Mesendoderm (in vitro differentiated cells): ENCODE results near the gene EPHB4.

ENCODE experiments used
- DNase-seq: peaks from one replicate; pipeline ENCODE4 v3.0.0; 2013
- H2AK5ac ChIP-seq: 2 replicates; pipeline ENCODE4 v1.6.1; 2013; ENCODE audit warnings: low read length, inconsistent platforms
- H2BK120ac ChIP-seq: 2 replicates; pipeline ENCODE4 v1.6.1; 2013; ENCODE audit warnings: low read depth, mild to moderate bottlenecking, low read length, moderate library complexity, mixed read lengths
- H2BK15ac ChIP-seq: replicated peaks from 2 replicates; pipeline ENCODE4 v1.6.1; 2013; ENCODE audit warnings: low read depth, mild to moderate bottlenecking, moderate library complexity
- H2BK5ac ChIP-seq: 2 replicates; pipeline ENCODE4 v1.6.1; 2013; ENCODE audit warnings: low read length, inconsistent platforms
- H3K18ac ChIP-seq: 2 replicates; pipeline ENCODE4 v1.6.1; 2013; ENCODE audit warnings: mild to moderate bottlenecking, low read length, mixed read lengths
- H3K23ac ChIP-seq: one replicate; pipeline ENCODE4 v1.6.1; 2013; ENCODE audit warnings: low read length
- H3K27ac ChIP-seq: 2 replicates; pipeline ENCODE4 v1.5.1; 2013; ENCODE audit warnings: low read depth, mild to moderate bottlenecking, inconsistent platforms, low read length, moderate library complexity
- H3K27me3 ChIP-seq: 2 replicates; pipeline ENCODE4 v1.6.1; 2013; ENCODE audit warnings: low read length, control low read depth, mild to moderate bottlenecking, inconsistent platforms; ENCODE audit not compliant: insufficient read depth, poor library complexity
- H3K36me3 ChIP-seq: 2 replicates; pipeline ENCODE4 v1.6.1; 2013; ENCODE audit warnings: low read length, inconsistent platforms; ENCODE audit not compliant: control insufficient read depth, insufficient read depth
- H3K4ac ChIP-seq: one replicate; pipeline ENCODE4 v1.6.1; 2013; ENCODE audit warnings: low read depth, mild to moderate bottlenecking, low read length, moderate library complexity
- H3K4me1 ChIP-seq: 2 replicates; pipeline ENCODE4 v1.6.1; 2013; ENCODE audit warnings: low read depth, low read length, inconsistent platforms; ENCODE audit not compliant: control insufficient read depth
- H3K4me2 ChIP-seq: 2 replicates; pipeline ENCODE4 v1.6.1; 2013; ENCODE audit warnings: low read length
- H3K4me3 ChIP-seq: 2 replicates; pipeline ENCODE4 v1.5.1; 2013; ENCODE audit warnings: mild to moderate bottlenecking, low read length
- H3K56ac ChIP-seq: one replicate; pipeline ENCODE4 v1.6.1; 2013; ENCODE audit warnings: low read length
- H3K79me1 ChIP-seq: 2 replicates; pipeline ENCODE4 v1.6.1; 2013; ENCODE audit warnings: low read length, inconsistent platforms
- H3K79me2 ChIP-seq: 2 replicates; pipeline ENCODE4 v1.6.1; 2013; ENCODE audit warnings: mild to moderate bottlenecking, low read length; ENCODE audit not compliant: control insufficient read depth, insufficient read depth
- H3K9ac ChIP-seq: 2 replicates; pipeline ENCODE4 v1.6.1; 2013; ENCODE audit warnings: low read length, inconsistent platforms
- H4K5ac ChIP-seq: one replicate; pipeline ENCODE4 v1.6.1; 2013; ENCODE audit warnings: low read length
- H4K8ac ChIP-seq: one replicate; pipeline ENCODE4 v1.6.1; 2013; ENCODE audit warnings: low read depth, mild to moderate bottlenecking, control low read depth, low read length, moderate library complexity
- WGBS: extraction: QIAGEN DNeasy Blood & Tissue Kit; methylation state at CpG from one replicate; pipeline ENCODE4 v1.1.7; 2013; ENCODE audit warnings: low lambda C conversion rate, missing lambda C conversion rate; ENCODE audit not compliant: insufficient coverage; ENCODE audit errors: extremely low coverage; 5-methylcytosine and 5-hydroxymethylcytosine counted together

Gene EPHB4

DNA sequence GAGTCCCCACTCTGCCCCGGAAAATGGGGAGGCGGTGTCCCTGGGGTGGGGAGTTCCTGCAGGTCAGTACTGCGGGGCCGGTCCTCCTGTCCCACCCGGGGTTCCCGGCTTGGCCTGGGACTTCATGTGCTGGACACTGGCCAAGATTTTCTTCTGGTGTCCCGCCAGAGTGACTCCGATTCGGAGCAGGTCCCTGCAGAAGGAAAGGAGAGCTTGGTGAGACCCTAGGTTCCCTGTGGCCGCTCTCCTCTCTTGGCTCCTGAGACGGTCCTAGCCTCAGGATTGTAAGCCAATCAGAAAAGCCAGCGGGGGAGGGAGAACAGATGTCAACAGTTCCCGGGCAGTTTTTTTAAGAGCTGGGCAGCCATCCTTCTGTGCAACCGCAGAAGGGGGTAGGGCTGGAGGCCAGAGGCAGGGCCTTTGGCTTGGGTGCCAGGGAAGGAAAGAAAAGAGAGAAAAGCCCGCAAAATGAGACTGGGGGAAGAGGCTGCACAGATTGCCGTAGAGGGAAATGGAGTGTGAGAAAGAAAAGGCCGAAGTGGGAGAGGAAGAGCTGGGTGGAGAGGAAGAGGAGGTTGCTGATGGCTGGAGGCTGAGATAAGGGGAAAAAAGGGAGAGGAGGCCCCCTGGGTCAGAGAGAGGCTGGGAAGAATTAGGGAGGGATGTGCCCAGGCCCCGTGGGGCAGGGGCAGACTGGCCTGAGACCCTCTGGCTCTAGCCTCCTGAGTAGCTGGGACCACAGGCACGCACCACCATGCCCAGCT is 23.7 kb downstream of the EPHB4 start:
- Histone ChIP-seq H3K18ac (no peak overlapping the region), H3K79me1 (peaks cover 1% of the 10 kb centered on the region), H3K36me3 (peaks cover 26% of the 10 kb centered on the region), H3K23ac (no peak overlapping the region), H3K27ac (peak overlapping the region; percentile 55), H3K4ac (no peak overlapping the region), H4K5ac (no peak overlapping the region), H2BK120ac (no peak overlapping the region), H3K79me2 (no peaks in the 10 kb centered on the region), H3K56ac (no peak overlapping the region), H3K9ac (no peak overlapping the region), H2BK15ac (no peak overlapping the region), H3K27me3 (no peaks in the 10 kb centered on the region), H4K8ac (no peak overlapping the region), H2BK5ac (no peak overlapping the region), H3K4me3 (no peak overlapping the region), H2AK5ac (no peak overlapping the region), H3K4me1 (no peaks in the 10 kb centered on the region), H3K4me2 (no peak overlapping the region)
- no CpG with 5 or more reads among the region's 19 CpGs for WGBS
- DNase-seq = peak; percentile 83

DNA sequence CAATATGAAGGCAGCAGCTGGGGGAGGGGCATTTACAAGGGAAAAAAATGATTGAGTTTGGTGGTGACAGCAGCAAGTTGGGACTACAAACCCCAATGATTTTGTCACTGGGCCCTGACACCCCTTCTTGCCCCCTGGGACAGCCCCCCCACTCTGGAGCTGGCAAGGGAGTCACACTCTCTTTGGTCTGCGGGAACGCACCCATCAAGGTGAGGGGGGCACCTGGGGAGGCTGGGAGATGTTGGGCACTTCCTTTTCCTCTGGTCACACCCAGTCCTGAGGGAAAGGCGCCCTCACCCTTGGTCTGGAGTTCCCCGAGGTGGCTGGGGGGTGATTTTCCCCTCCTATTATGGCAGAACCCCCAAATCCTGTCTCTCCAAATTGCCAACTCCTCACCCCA is 24.4 kb downstream of the EPHB4 start:
- Histone ChIP-seq H4K5ac (no peak overlapping the region), H3K27me3 (no peaks in the 10 kb centered on the region), H2BK5ac (no peak overlapping the region), H3K56ac (no peak overlapping the region), H3K4me1 (no peaks in the 10 kb centered on the region), H3K18ac (no peak overlapping the region), H4K8ac (no peak overlapping the region), H3K79me1 (no peaks in the 10 kb centered on the region), H2BK120ac (no peak overlapping the region), H2BK15ac (no peak overlapping the region), H3K9ac (no peak overlapping the region), H2AK5ac (no peak overlapping the region), H3K27ac (peak overlapping the region; percentile 55), H3K23ac (no peak overlapping the region), H3K36me3 (peaks cover 20% of the 10 kb centered on the region), H3K4ac (no peak overlapping the region), H3K79me2 (no peaks in the 10 kb centered on the region), H3K4me3 (no peak overlapping the region), H3K4me2 (no peak overlapping the region)
- no CpG with 5 or more reads among the region's 4 CpGs for WGBS
- no peak for DNase-seq

DNA sequence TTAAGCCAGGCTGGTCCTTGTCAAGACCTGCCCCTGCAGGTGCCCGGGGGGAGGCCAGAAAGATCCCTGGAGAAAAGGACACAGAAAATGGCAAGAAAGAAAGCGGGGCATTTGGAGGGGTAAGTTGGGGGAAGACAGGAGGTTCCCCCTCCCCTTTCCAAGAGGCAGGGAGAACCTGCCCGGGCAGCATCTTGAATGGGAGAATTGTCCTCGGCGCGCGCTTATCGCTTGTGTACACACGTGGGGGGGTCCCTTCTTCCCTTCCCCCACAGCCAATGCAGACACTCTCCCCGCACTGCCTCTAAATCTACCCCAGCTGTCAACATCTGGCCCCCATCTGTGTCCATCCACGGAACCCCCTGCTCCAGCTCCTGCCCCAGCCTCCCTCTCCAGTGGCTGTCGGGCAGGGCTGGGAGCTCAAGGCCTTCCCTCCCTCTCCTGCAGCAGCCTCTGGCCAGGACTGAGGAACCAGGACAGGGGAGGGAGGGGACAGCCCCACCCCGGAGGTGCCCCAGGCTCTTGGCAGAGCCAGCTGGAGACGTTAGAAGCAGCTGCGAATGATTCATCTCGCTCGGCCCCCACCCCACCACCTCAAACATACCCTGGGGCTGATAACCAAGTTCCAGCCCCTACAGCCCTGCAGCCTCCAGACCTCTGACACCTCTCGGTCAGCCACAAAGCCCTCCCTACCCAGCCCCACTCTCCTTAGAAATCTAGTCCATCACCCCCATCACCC is 25.3 kb downstream of the EPHB4 start:
- no peak overlapping the region for H3K4me3 ChIP-seq
- H2BK5ac ChIP-seq = no peak overlapping the region
- no peak overlapping the region for H3K4me2 ChIP-seq
- H2BK120ac ChIP-seq = no peak overlapping the region
- no peak overlapping the region for H3K56ac ChIP-seq
- H3K4me1 ChIP-seq = no peaks in the 10 kb centered on the region
- H4K8ac ChIP-seq = no peak overlapping the region
- DNase-seq = peak; percentile 87
- no peak overlapping the region for H2BK15ac ChIP-seq
- no CpG with 5 or more reads among the region's 18 CpGs for whole genome bisulfite sequencing
- H3K36me3 ChIP-seq = peaks cover 17% of the 10 kb centered on the region
- no peak overlapping the region for H2AK5ac ChIP-seq
- no peak overlapping the region for H3K23ac ChIP-seq
- H4K5ac ChIP-seq = no peak overlapping the region
- no peaks in the 10 kb centered on the region for H3K27me3 ChIP-seq
- H3K4ac ChIP-seq = no peak overlapping the region
- H3K18ac ChIP-seq = no peak overlapping the region
- H3K9ac ChIP-seq = no peak overlapping the region
- H3K79me2 ChIP-seq = no peaks in the 10 kb centered on the region
- no peaks in the 10 kb centered on the region for H3K79me1 ChIP-seq
- H3K27ac ChIP-seq = no peak overlapping the region

DNA sequence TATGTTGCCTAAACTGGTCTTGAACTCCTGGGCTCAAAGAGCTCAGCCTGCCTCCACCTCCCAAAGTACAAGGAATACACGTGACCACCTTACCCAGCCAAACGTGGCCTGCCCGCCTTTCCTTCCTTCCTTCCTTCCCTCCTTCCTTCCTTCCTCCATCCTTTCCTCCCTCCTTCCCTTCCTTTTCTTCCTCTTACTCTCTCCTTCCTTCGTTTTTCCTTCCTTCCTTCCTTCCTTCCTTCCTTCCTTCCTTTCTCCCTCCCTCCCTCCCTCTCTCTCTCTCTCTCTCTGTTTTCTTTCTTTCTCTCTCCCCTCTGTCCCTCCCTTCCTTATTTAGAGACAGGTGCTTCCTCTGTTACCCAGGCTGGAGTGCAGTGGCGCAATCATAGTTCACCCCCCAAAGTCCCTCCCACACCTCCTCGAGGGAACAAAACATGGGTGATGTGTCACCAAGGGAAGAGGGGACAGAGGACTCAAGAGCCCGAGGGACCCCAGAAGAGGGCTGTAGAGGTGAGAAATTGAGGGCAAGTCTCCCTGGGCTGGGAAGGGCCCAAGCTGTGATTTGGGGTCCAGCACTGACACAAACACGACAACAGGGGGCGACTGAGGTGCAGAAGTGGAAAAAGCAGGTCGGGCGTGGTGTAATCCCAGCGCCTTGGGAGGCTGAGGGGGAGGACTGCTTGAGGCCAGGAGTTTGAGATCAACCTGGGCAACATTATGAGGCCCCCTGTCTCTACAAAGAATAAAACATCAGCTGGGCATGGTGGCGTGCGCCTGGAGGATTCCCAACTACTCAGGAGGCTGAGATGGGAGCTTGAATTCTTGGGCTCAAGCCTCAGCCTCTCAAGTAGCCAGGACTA is 28.1 kb downstream of the EPHB4 start:
- H2BK120ac ChIP-seq = no peak overlapping the region
- no peak overlapping the region for H2BK15ac ChIP-seq
- peak overlapping the region; percentile 34 for H3K56ac ChIP-seq
- no peak overlapping the region for H3K4ac ChIP-seq
- H3K79me2 ChIP-seq = no peaks in the 10 kb centered on the region
- H3K79me1 ChIP-seq = no peaks in the 10 kb centered on the region
- H3K27ac ChIP-seq = no peak overlapping the region
- no peaks in the 10 kb centered on the region for H3K27me3 ChIP-seq
- no peak overlapping the region for H3K9ac ChIP-seq
- DNase-seq = peak; percentile 85
- H3K4me1 ChIP-seq = no peaks in the 10 kb centered on the region
- no peak overlapping the region for H2BK5ac ChIP-seq
- no peak overlapping the region for H4K5ac ChIP-seq
- peaks cover 7% of the 10 kb centered on the region for H3K36me3 ChIP-seq
- H3K4me3 ChIP-seq = no peak overlapping the region
- no peak overlapping the region for H4K8ac ChIP-seq
- H3K23ac ChIP-seq = no peak overlapping the region
- no peak overlapping the region for H3K18ac ChIP-seq
- H3K4me2 ChIP-seq = no peak overlapping the region
- no CpG with 5 or more reads among the region's 14 CpGs for WGBS
- no peak overlapping the region for H2AK5ac ChIP-seq

DNA sequence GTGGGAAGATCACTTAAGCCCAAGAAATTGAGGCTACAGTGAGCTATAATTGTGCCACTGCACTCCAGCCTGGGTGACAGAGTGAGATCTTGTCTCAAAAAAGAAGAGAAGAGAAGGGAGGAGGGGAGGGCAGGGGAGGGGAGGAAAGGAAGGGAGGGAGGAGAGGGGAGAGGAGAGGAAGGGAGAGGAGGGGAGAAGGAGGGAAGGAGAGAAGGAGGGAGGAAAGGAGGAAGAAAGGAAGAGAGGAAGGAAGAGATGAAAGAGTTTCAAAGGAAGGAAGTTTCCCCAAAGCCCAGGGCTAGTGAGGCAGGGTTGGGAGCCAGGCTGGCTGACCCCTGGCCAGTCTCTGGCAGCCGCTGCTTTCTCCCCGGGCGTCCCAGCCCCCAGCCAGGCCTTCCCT is 32.6 kb downstream of the EPHB4 start:
- H4K8ac ChIP-seq = no peak overlapping the region
- H3K36me3 ChIP-seq = no peaks in the 10 kb centered on the region
- H3K27me3 ChIP-seq = no peaks in the 10 kb centered on the region
- WGBS = no CpG with 5 or more reads among the region's 3 CpGs
- no peak overlapping the region for H3K23ac ChIP-seq
- no peak overlapping the region for H3K18ac ChIP-seq
- no peaks in the 10 kb centered on the region for H3K4me1 ChIP-seq
- no peak overlapping the region for H3K9ac ChIP-seq
- H2BK15ac ChIP-seq = no peak overlapping the region
- no peaks in the 10 kb centered on the region for H3K79me1 ChIP-seq
- no peak overlapping the region for H3K4ac ChIP-seq
- no peaks in the 10 kb centered on the region for H3K79me2 ChIP-seq
- H3K4me3 ChIP-seq = no peak overlapping the region
- H3K4me2 ChIP-seq = no peak overlapping the region
- no peak overlapping the region for H3K27ac ChIP-seq
- H2BK5ac ChIP-seq = no peak overlapping the region
- H3K56ac ChIP-seq = peak overlapping the region; percentile 0
- H4K5ac ChIP-seq = no peak overlapping the region
- no peak overlapping the region for H2BK120ac ChIP-seq
- DNase-seq = no peak
- no peak overlapping the region for H2AK5ac ChIP-seq
